ENCODE data around the gene ZER1.

DNA sequence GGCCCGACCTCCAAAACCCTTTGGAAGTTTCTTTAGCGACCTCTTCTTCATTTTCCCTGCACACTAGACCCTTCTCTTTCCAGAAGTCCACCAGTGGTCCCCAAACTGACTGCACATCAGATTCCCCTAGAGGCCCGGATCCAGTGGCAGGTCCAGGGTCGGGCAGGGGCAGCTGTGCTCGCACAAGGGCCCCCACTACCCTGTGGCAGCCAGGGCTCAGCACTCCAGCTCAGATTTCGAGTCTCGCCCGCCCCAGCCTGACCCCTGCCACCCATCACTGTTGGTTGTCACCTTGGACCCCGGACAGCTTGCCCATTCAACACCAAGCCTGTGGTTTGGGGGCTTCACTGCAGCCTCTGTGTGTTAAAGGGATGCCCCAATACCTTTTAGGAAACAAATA lies 40.0 kb downstream of the ZER1 start:
- TF ChIP-seq POLR2A (IDR thresholded peaks at IDR 0.05; ENCODE audit: low read length) (no peak), GATA1 (IDR thresholded peaks at IDR 0.05; ENCODE audit: low read depth, low read length) (no peak)
